RKO (cell line): ENCODE results near the gene RNF25.
A peak's percentile ranks its signal among the peaks of the same experiment; 100 is the strongest.

ENCODE experiments used
- DNase-seq: peaks from one replicate; pipeline ENCODE4 v3.0.0-alpha.2; 2016; ENCODE audit warnings: low spot score

RNF25 gene

GRCh38 chr2:218623366-218623705 lies 48.5 kb downstream of the RNF25 start:
- no peak for DNase-seq

- DNase-seq: no peak
Measured at GRCh38 chr2:218622606-218623365, 49.0 kb downstream of the RNF25 start.

GRCh38 chr2:218621007-218621406 lies 50.8 kb downstream of the RNF25 start:
- no peak for DNase-seq

- peak; percentile 41 for DNase-seq
Measured at GRCh38 chr2:218618102-218618860, 53.5 kb downstream of the RNF25 start.

- no peak for DNase-seq
Measured at GRCh38 chr2:218615868-218616315, 55.9 kb downstream of the RNF25 start.
